Measurements from ENCODE around the gene KCNK2. TPM values are rescaled to one million over a fixed set of nuclear protein-coding genes. Genes with fewer than 3 reads are reported as not detected.
A peak's percentile ranks its signal among the peaks of the same experiment; 100 is the strongest.

KCNK2 gene
- total and polyA plus RNA-seq, 2 experiments from 2014 or later = 1.8 to 4.1 TPM

DNA sequence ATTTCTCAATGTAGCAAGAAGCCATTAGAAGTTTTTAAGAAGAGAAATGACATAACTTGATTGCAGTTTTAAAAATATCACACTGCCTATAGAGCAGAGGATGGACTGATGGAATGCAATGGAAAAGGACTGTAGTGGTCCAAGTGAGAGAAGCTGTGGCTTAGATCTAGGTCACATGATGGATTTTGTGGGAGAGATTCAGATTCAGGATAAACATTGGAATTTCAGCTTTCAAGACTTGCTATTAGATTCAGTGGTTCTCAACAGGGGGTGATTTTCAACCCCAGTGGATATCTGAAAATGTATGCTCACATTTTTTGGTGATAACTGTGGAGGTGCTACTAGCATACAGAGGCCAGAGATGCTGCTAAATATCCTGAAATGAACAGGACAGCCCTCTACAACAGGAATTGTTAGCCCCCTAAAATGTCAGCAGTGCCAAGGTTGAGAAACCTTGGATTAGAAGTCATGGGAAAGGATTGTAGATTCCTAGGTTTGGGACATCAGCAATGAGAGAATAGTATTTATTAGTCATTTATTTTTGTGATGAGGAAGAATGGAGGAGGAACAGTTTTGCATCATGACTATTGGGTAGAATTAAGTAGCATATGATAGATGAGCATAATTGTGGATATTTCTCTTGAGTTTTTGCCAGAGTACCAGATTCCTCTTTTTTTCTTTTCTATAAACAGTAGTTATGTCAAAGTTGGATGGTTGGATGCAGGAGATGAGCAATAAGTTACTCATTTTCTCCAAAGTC, 30.1 kb upstream of the KCNK2 start:
- H3K4me2 ChIP-seq = no peak overlapping the region
- no peak overlapping the region for H3K27ac ChIP-seq
- no peaks in the 10 kb centered on the region for H3K9me2 ChIP-seq (replicated peaks; ENCODE audit: insufficient read depth)
- no peak for DNase-seq (ENCODE audit: low spot score)
- no peaks in the 10 kb centered on the region for H3K36me3 ChIP-seq (replicated peaks; ENCODE audit: insufficient read depth, low read depth)
- no peaks in the 10 kb centered on the region for H3K4me1 ChIP-seq (ENCODE audit: insufficient read depth)
- no peaks in the 10 kb centered on the region for H3K9me3 ChIP-seq (ENCODE audit: low read depth)
- TF ChIP-seq EZH2phosphoT487 (IDR thresholded peaks at IDR 0.05; ENCODE audit: low read depth, severe bottlenecking, unreplicated experiment) (no peak), EZH2 (IDR thresholded peaks at IDR 0.05; ENCODE audit: borderline replicate concordance) (no peak)
- TF ChIP-seq, protein P1, sequence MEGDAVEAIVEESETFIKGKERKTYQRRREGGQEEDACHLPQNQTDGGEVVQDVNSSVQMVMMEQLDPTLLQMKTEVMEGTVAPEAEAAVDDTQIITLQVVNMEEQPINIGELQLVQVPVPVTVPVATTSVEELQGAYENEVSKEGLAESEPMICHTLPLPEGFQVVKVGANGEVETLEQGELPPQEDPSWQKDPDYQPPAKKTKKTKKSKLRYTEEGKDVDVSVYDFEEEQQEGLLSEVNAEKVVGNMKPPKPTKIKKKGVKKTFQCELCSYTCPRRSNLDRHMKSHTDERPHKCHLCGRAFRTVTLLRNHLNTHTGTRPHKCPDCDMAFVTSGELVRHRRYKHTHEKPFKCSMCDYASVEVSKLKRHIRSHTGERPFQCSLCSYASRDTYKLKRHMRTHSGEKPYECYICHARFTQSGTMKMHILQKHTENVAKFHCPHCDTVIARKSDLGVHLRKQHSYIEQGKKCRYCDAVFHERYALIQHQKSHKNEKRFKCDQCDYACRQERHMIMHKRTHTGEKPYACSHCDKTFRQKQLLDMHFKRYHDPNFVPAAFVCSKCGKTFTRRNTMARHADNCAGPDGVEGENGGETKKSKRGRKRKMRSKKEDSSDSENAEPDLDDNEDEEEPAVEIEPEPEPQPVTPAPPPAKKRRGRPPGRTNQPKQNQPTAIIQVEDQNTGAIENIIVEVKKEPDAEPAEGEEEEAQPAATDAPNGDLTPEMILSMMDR (IDR thresholded peaks at IDR 0.05; ENCODE audit: poor library complexity) = no peak
- H4K20me1 ChIP-seq (ENCODE audit: insufficient read depth, poor library complexity, severe bottlenecking) = no peaks in the 10 kb centered on the region
- H3K27me3 ChIP-seq = no peaks in the 10 kb centered on the region
- H3K4me3 ChIP-seq = no peak overlapping the region
- no peak overlapping the region for H2AFZ ChIP-seq
- H3K79me2 ChIP-seq = no peaks in the 10 kb centered on the region

DNA sequence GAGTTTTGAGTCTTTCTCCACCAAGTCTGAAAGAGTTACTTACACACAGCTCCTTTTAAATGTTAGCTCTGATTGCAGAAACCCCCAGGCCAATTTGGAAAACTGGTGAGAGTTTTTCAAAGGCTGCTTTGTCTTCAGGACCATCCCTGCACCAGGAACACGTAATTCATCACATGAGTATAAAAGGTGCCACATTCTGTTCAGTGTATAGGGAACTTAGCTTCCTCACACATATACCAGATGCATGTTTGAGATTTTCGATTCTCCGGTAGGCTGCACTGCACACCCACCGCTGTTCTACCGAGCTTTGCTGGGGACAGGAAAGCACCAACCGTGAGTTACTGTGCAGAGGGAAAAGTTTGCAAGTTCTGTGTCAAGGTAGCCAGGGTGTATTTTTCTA, 28.3 kb upstream of the KCNK2 start:
- no peak for TF ChIP-seq EZH2 (IDR thresholded peaks at IDR 0.05; ENCODE audit: borderline replicate concordance)
- TF ChIP-seq, protein P1 (IDR thresholded peaks at IDR 0.05; ENCODE audit: poor library complexity) = no peak
- no peak for TF ChIP-seq EZH2phosphoT487 (IDR thresholded peaks at IDR 0.05; ENCODE audit: low read depth, severe bottlenecking, unreplicated experiment)
- no peaks in the 10 kb centered on the region for H4K20me1 ChIP-seq (ENCODE audit: insufficient read depth, poor library complexity, severe bottlenecking)
- H3K27me3 ChIP-seq = no peaks in the 10 kb centered on the region
- H3K9me2 ChIP-seq (replicated peaks; ENCODE audit: insufficient read depth) = no peaks in the 10 kb centered on the region
- no peaks in the 10 kb centered on the region for H3K4me1 ChIP-seq (ENCODE audit: insufficient read depth)
- no peak overlapping the region for H2AFZ ChIP-seq
- no peak overlapping the region for H3K4me3 ChIP-seq
- no peak for DNase-seq (ENCODE audit: low spot score)
- no peaks in the 10 kb centered on the region for H3K79me2 ChIP-seq
- 77% methylated on average over 6 of the region's 6 CpGs for WGBS (ENCODE audit: low lambda C conversion rate, missing lambda C conversion rate)
- no peaks in the 10 kb centered on the region for H3K9me3 ChIP-seq (ENCODE audit: low read depth)
- H3K27ac ChIP-seq = no peak overlapping the region
- no peaks in the 10 kb centered on the region for H3K36me3 ChIP-seq (replicated peaks; ENCODE audit: insufficient read depth, low read depth)
- no peak overlapping the region for H3K4me2 ChIP-seq

DNA sequence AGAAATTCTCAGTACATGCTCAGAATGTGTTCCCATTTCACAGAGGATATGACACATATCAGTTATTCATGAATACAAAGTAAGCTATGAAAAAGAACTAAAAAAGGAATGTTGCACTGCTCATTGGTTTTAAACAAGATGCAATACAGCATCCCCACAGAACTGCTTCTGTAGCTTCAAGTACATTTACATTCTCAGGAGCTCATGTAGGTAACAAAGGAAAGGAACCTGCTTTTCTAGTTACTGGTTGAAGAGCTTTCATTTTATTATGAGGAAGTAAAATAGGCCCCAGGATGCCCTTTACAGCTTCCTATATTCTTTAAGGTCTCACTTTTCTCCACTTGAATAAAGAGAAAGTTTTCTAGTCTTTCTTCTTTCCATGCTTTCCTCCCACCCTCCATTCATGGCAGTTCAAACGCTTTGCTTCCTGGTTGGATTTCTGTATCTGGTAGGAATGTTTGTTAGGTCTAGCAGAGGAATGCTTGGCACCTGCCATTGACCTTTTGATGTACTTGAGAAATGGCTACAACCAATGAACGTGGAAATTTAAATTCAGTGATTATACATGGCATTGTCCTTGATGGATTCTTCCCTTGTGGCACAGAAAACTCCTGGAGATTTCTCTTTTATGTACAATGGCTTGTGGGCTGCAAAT, 27.1 kb upstream of the KCNK2 start:
- H4K20me1 ChIP-seq (ENCODE audit: insufficient read depth, poor library complexity, severe bottlenecking) = no peaks in the 10 kb centered on the region
- H2AFZ ChIP-seq = no peak overlapping the region
- H3K27me3 ChIP-seq = no peaks in the 10 kb centered on the region
- H3K4me1 ChIP-seq (ENCODE audit: insufficient read depth) = no peaks in the 10 kb centered on the region
- H3K79me2 ChIP-seq = no peaks in the 10 kb centered on the region
- H3K4me2 ChIP-seq = no peak overlapping the region
- TF ChIP-seq, protein P1 (IDR thresholded peaks at IDR 0.05; ENCODE audit: poor library complexity) = no peak
- TF ChIP-seq EZH2 (IDR thresholded peaks at IDR 0.05; ENCODE audit: borderline replicate concordance) (no peak), EZH2phosphoT487 (IDR thresholded peaks at IDR 0.05; ENCODE audit: low read depth, severe bottlenecking, unreplicated experiment) (no peak)
- peak overlapping the region; percentile 3 for H3K27ac ChIP-seq
- H3K9me3 ChIP-seq (ENCODE audit: low read depth) = no peaks in the 10 kb centered on the region
- no peaks in the 10 kb centered on the region for H3K9me2 ChIP-seq (replicated peaks; ENCODE audit: insufficient read depth)
- 35% methylated on average over 2 of the region's 2 CpGs for WGBS (ENCODE audit: low lambda C conversion rate, missing lambda C conversion rate)
- no peak overlapping the region for H3K4me3 ChIP-seq
- H3K36me3 ChIP-seq (replicated peaks; ENCODE audit: insufficient read depth, low read depth) = no peaks in the 10 kb centered on the region
- DNase-seq (ENCODE audit: low spot score) = peak; percentile 4

Data from hepatocyte (in vitro differentiated cells).